Body of pancreas (tissue), 4 donors: ENCODE measurements around the gene SNX8. TPM values are rescaled to one million over a fixed set of nuclear protein-coding genes. Genes with fewer than 3 reads are reported as not detected.

Experiments used
- ATAC-seq: fragments of 150-250 bp; one replicate; pipeline ENCODE4 v1.9.1; 2016
- DNase-seq, 4 donors: peaks; one replicate each; pipeline ENCODE4 v3.0.0-alpha.2; 2019
- H3K27ac ChIP-seq, 4 donors: fragments of 200-600 bp; sonication (generic); 1 replicate in 3 of 4; 2 replicates in 1 of 4; pipeline versions ENCODE4 v1.5.1 to v1.6.1; 2016 to 2019; ENCODE audit warnings: mild to moderate bottlenecking in 1 of 4, mixed read lengths in 1 of 4, moderate library complexity in 1 of 4
- H3K27me3 ChIP-seq, 2 donors: fragments of 200-600 bp; sonication (generic); one replicate each; pipeline ENCODE4 v1.6.0; 2016; ENCODE audit warnings: mild to moderate bottlenecking in 1 of 2
- H3K36me3 ChIP-seq, 2 donors: fragments of 200-600 bp; sonication (generic); replicated peaks in 1 of 2; 2 replicates each; pipeline ENCODE4 v1.5.1; 2016; ENCODE audit warnings: low read depth in 2 of 2; ENCODE audit not compliant: insufficient read depth in 1 of 2
- H3K4me1 ChIP-seq: fragments of 200-600 bp; sonication (generic); one replicate; pipeline ENCODE4 v1.6.0; 2016
- H3K4me3 ChIP-seq, 2 donors: fragments of 200-600 bp; sonication (generic); 1 replicate in 1 of 2; 2 replicates in 1 of 2; pipeline ENCODE4 v1.5.1; 2016 to 2019
- H3K9me3 ChIP-seq, 3 donors: fragments of 200-600 bp; sonication (generic); 1 replicate in 2 of 3; 2 replicates in 1 of 3; pipeline ENCODE4 v1.5.1; 2016
- POLR2A ChIP-seq, 3 donors: fragments of 450-650 bp; IDR thresholded peaks; one replicate each; pipeline ENCODE4 v1.6.1; 2016; ENCODE audit warnings: antibody characterized with exemption in 3 of 3, mild to moderate bottlenecking in 2 of 3
- WGBS, 2 donors: methylation state at CpG; one replicate each; pipeline ENCODE4 v1.1.5; 2017; 5-methylcytosine and 5-hydroxymethylcytosine counted together
- intact Hi-C: fragments of 100-400 bp; cut with DNase I; formaldehyde crosslinking; loops from one replicate; pipeline ENCODE4 v1.15.1; 2023
- total RNA-seq, 2 donors: library from RNA; depleted of rRNA; stranded (reverse); fragments of >200 nt; gene quantifications; one replicate each; pipeline ENCODE4 v1.1.0, GENCODE V29; 2016
- TF ChIP-seq, protein P1 (sequence below), 7 experiments: fragments of 450-650 bp in 4 of 7; fragments of 200-600 bp in 3 of 7; sonication (generic) in 3 of 7; IDR thresholded peaks; one replicate each; pipeline ENCODE4 v1.5.1; 2016 to 2019; ENCODE audit warnings: antibody characterized with exemption in 7 of 7

SNX8 gene
- total RNA-seq, 2 donors from 2014 or later, result 5.3 to 6.2 TPM

DNA sequence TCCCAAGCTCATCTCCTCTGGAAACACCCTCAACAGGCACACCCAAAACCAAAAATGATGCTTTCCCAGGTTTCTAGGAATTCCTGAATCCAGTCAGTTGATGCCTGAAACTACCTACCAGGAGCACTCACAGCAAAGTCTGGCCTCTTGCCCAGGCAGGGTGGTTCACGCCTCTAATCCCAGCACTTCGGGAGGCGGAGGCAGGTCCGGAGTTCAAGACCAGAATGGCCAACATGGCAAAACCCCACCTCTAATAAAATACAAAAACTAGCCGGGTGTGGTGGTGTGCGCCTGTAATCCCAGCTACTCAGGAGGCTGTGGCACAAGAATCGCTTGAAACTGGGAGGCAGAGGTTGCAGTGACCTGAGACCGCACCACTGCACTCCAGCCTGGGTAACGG lies 83.4 kb downstream of the SNX8 start:
- WGBS, 2 donors, result 85 to 88% methylated on average over 6 to 9 of the region's 9 CpGs
- Histone ChIP-seq H3K4me3 (no peak overlapping the region), H3K27ac (no peak overlapping the region), H3K36me3 (no peaks in the 10 kb centered on the region), H3K27me3 (no peaks in the 10 kb centered on the region), H3K4me1 (peaks cover 21% of the 10 kb centered on the region), H3K9me3 (no peaks in the 10 kb centered on the region)
- no peak for TF ChIP-seq POLR2A (IDR thresholded peaks at IDR 0.05)
- TF ChIP-seq, protein P1, sequence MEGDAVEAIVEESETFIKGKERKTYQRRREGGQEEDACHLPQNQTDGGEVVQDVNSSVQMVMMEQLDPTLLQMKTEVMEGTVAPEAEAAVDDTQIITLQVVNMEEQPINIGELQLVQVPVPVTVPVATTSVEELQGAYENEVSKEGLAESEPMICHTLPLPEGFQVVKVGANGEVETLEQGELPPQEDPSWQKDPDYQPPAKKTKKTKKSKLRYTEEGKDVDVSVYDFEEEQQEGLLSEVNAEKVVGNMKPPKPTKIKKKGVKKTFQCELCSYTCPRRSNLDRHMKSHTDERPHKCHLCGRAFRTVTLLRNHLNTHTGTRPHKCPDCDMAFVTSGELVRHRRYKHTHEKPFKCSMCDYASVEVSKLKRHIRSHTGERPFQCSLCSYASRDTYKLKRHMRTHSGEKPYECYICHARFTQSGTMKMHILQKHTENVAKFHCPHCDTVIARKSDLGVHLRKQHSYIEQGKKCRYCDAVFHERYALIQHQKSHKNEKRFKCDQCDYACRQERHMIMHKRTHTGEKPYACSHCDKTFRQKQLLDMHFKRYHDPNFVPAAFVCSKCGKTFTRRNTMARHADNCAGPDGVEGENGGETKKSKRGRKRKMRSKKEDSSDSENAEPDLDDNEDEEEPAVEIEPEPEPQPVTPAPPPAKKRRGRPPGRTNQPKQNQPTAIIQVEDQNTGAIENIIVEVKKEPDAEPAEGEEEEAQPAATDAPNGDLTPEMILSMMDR (IDR thresholded peaks at IDR 0.05), result no peak
- ATAC-seq, result no peak
- DNase-seq, result no peak
- intact Hi-C loops, result no loop called here

DNA sequence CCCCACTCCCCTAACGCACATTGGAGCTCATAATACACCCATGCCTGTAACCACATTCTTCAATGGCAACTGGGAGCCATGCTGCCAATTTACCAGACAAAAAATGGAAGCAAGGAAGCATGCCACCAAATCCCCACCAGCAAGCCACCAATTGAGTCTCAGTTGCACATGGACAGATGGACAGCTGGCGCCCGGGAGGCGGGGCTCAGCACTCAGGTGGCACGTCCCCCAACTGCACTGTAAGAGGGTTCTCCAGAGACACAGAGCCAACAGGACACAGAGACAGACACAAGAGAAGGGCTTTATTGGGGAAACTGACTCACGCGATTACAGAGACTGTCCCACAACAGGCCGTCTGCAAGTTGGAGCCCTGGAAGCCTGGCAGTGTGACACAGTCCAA lies 84.0 kb downstream of the SNX8 start:
- no peak overlapping the region for H3K4me3 ChIP-seq
- ATAC-seq (no peak), DNase-seq (no peak)
- 80 to 89% methylated on average over 1 to 8 of the region's 8 CpGs for WGBS, 2 donors
- H3K27ac ChIP-seq, result no peak overlapping the region
- no peaks in the 10 kb centered on the region for H3K9me3 ChIP-seq
- no peaks in the 10 kb centered on the region for H3K36me3 ChIP-seq
- no peaks in the 10 kb centered on the region for H3K27me3 ChIP-seq
- no peak for TF ChIP-seq POLR2A (IDR thresholded peaks at IDR 0.05)
- TF ChIP-seq, protein P1 (IDR thresholded peaks at IDR 0.05), result no peak
- peaks cover 21% of the 10 kb centered on the region for H3K4me1 ChIP-seq
- intact Hi-C loops, result no loop called here

DNA sequence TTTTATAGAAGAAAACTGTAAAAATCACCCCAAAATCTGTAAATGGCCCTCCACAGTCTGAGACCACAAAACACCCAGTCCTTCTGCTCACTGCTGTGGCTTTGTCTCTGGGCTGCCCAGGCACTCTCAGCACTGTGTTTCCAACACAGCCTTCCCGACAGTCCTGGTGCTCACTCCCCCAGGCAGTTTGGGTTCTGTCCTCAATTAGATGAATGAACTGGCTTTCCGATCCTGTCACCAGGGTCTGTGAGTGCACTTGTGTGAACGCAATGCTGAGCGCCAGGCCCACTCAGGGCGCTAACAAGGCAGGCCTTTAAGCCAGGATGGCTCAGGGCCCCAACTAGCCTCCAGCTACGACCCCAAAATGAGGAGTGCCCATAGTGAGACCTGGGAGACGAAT lies 84.8 kb downstream of the SNX8 start:
- no peak for DNase-seq
- no peaks in the 10 kb centered on the region for H3K36me3 ChIP-seq
- no peak overlapping the region for H3K4me3 ChIP-seq
- H3K9me3 ChIP-seq, result no peaks in the 10 kb centered on the region
- no peaks in the 10 kb centered on the region for H3K27me3 ChIP-seq
- TF ChIP-seq POLR2A (IDR thresholded peaks at IDR 0.05), result no peak
- TF ChIP-seq, protein P1 (IDR thresholded peaks at IDR 0.05), result no peak
- intact Hi-C loops, result no loop called here
- H3K4me1 ChIP-seq, result peaks cover 21% of the 10 kb centered on the region
- WGBS, 2 donors, result 91 to 100% methylated on average over 5 to 7 of the region's 7 CpGs
- no peak overlapping the region for H3K27ac ChIP-seq
- no peak for ATAC-seq

DNA sequence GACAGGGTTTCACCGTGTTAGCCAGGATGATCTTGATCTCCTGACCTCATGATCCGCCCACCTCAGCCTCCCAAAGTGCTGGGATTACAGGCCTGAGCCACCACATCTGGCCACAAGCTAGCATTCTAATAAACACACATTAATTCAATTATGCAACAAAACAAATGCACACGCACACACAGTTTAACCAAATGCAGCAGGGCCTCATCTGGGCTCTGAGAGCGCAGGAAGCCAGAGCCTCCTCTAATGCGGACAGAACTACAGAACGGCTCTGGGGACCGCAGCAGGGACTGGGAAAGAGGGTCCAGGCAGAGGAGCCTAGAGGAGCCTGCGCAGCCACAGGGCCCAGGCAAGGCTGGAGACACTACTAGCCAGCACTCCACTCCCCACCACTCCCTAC lies 85.3 kb downstream of the SNX8 start:
- DNase-seq (no peak), ATAC-seq (no peak)
- H3K36me3 ChIP-seq, result no peaks in the 10 kb centered on the region
- no peak overlapping the region for H3K4me3 ChIP-seq
- peaks cover 21% of the 10 kb centered on the region for H3K4me1 ChIP-seq
- H3K9me3 ChIP-seq, result no peaks in the 10 kb centered on the region
- TF ChIP-seq POLR2A (IDR thresholded peaks at IDR 0.05), result no peak
- TF ChIP-seq, protein P1 (IDR thresholded peaks at IDR 0.05), result no peak
- WGBS, 2 donors, result 88 to 90% methylated on average over 8 of the region's 8 CpGs
- intact Hi-C loops, result no loop called here
- no peak overlapping the region for H3K27ac ChIP-seq
- H3K27me3 ChIP-seq, result no peaks in the 10 kb centered on the region

DNA sequence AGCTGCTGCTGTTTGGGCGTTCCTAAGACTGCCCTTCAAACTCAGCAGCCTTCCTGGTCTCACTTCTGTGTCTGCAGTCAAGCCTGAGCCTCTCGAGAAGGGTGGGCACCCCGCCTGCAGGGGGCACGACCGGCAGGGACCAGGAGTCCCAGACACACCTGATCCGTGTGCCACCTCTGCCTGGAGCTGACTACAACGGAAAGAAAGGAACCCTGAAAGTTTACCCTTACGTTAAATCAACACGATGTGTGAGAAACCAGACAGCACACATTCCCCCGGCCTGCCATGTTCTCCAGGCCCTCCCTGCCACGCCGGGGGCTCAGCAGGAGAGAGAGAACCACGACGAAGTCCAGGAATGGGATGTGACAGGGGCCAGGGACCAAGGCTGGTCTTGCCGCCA lies 86.5 kb downstream of the SNX8 start:
- Histone ChIP-seq H3K4me1 (peaks cover 17% of the 10 kb centered on the region), H3K27me3 (no peaks in the 10 kb centered on the region), H3K27ac (no peak overlapping the region), H3K36me3 (no peaks in the 10 kb centered on the region), H3K9me3 (no peaks in the 10 kb centered on the region), H3K4me3 (no peak overlapping the region)
- WGBS, 2 donors, result 85 to 89% methylated on average over 8 to 15 of the region's 15 CpGs
- no peak for ATAC-seq
- no peak for DNase-seq
- no peak for TF ChIP-seq POLR2A (IDR thresholded peaks at IDR 0.05)
- TF ChIP-seq, protein P1 (IDR thresholded peaks at IDR 0.05), result no peak
- intact Hi-C loops, result no loop called here
